OCI-LY1 (cell line): ENCODE measurements around the gene IZUMO4.
"Not testable (repeated sequence)": the region's sequence is repeated elsewhere in the genome, so short reads cannot be mapped to it uniquely, and the experiment has no call there.

Experiments
- EZH2 ChIP-seq: fragments of 200-600 bp; sonication (generic), shearing (Covaris generic); IDR thresholded peaks from 2 replicates; pipeline ENCODE4 v1.8.0; 2017; ENCODE audit warnings: borderline replicate concordance, mixed run types, mild to moderate bottlenecking, antibody characterized with exemption, low read length, moderate library complexity, mixed read lengths
- TF ChIP-seq, protein P1 (sequence below): fragments of 200-600 bp; sonication (generic), shearing (Covaris generic); IDR thresholded peaks from 2 replicates; pipeline ENCODE4 v1.5.1; 2017; ENCODE audit warnings: mild to moderate bottlenecking, antibody characterized with exemption, low read length, moderate library complexity, mixed read lengths

DNA sequence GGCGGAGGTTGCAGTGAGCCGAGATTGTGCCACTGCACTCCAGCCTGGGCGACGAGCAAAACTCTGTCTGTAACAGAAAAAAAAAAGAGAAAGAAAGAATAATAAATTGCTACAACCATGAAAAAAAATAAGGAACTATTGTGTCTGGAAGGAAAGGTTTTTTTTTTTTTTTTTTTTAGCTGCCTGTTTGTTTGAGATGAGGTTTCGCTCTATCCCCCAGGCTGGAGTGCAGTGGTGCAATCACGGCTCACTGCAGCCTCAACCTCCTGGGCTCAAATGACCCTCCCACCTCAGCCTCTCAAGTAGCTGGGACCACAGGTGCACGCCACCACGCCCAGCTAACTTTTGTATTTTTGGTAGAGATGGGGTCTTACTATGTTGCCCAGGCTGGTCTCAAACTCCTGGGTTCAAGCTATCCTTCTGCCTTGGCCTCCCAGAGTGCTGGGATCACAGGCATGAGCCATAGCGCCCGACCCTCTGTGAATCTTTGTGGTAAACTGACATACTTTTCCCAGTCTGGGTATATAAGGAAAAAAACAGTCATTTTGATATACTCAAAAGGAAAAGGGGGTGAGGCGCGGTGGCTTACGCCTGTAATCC is 4.7 kb upstream of the IZUMO4 start:
- TF ChIP-seq, protein P1, sequence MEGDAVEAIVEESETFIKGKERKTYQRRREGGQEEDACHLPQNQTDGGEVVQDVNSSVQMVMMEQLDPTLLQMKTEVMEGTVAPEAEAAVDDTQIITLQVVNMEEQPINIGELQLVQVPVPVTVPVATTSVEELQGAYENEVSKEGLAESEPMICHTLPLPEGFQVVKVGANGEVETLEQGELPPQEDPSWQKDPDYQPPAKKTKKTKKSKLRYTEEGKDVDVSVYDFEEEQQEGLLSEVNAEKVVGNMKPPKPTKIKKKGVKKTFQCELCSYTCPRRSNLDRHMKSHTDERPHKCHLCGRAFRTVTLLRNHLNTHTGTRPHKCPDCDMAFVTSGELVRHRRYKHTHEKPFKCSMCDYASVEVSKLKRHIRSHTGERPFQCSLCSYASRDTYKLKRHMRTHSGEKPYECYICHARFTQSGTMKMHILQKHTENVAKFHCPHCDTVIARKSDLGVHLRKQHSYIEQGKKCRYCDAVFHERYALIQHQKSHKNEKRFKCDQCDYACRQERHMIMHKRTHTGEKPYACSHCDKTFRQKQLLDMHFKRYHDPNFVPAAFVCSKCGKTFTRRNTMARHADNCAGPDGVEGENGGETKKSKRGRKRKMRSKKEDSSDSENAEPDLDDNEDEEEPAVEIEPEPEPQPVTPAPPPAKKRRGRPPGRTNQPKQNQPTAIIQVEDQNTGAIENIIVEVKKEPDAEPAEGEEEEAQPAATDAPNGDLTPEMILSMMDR = not testable (repeated sequence)
- not testable (repeated sequence) for TF ChIP-seq EZH2
